ENCODE results near the gene IMMP2L.

The IMMP2L gene

GRCh38 chr7:111554086-111554485, 8.2 kb downstream of the IMMP2L start:
- Histone ChIP-seq H3K4me3 (ENCODE audit: low read length, poor library complexity, severe bottlenecking) (no peak overlapping the region), H3K4me2 (ENCODE audit: low read depth, low read length, poor library complexity, severe bottlenecking) (no peak overlapping the region), H3F3A (ENCODE audit: low read depth) (no peaks in the 10 kb centered on the region), H3K27me3 (ENCODE audit: insufficient read depth, low read length, poor library complexity, severe bottlenecking) (no peaks in the 10 kb centered on the region), H3K79me2 (ENCODE audit: insufficient read depth, low read length) (no peaks in the 10 kb centered on the region), H3K4me1 (ENCODE audit: insufficient read depth, low read length, poor library complexity, severe bottlenecking) (peaks cover 10% of the 10 kb centered on the region), H2AFZ (ENCODE audit: low read length) (no peak overlapping the region), H3K9ac (ENCODE audit: low read depth, low read length, poor library complexity, severe bottlenecking) (no peak overlapping the region), H3K9me2 (replicated peaks; ENCODE audit: low read depth, low read length) (no peaks in the 10 kb centered on the region), H3K36me3 (ENCODE audit: insufficient read depth, low read length) (no peaks in the 10 kb centered on the region), H4K20me1 (ENCODE audit: insufficient read depth, low read length, poor library complexity, severe bottlenecking) (no peaks in the 10 kb centered on the region), H3K9me3 (ENCODE audit: insufficient read depth, low read depth, low read length) (no peaks in the 10 kb centered on the region)
- TF ChIP-seq CTCF (conservative IDR thresholded peaks at IDR 0.05; ENCODE audit: low read length), result no peak

- no peaks in the 10 kb centered on the region for H3K36me3 ChIP-seq (ENCODE audit: insufficient read depth, low read length)
- no peak overlapping the region for H2AFZ ChIP-seq (ENCODE audit: low read length)
- H3K4me1 ChIP-seq (ENCODE audit: insufficient read depth, low read length, poor library complexity, severe bottlenecking), result no peaks in the 10 kb centered on the region
- H3K27me3 ChIP-seq (ENCODE audit: insufficient read depth, low read length, poor library complexity, severe bottlenecking), result no peaks in the 10 kb centered on the region
- H3K9ac ChIP-seq (ENCODE audit: low read depth, low read length, poor library complexity, severe bottlenecking), result no peak overlapping the region
- H3K9me3 ChIP-seq (ENCODE audit: insufficient read depth, low read depth, low read length), result no peaks in the 10 kb centered on the region
- H3K9me2 ChIP-seq (replicated peaks; ENCODE audit: low read depth, low read length), result no peaks in the 10 kb centered on the region
- no peak for TF ChIP-seq EZH2phosphoT487 (IDR thresholded peaks at IDR 0.05; ENCODE audit: borderline replicate concordance)
- no peak for TF ChIP-seq CTCF (conservative IDR thresholded peaks at IDR 0.05; ENCODE audit: low read length)
- no peak overlapping the region for H3K4me3 ChIP-seq (ENCODE audit: low read length, poor library complexity, severe bottlenecking)
- no peak overlapping the region for H3K4me2 ChIP-seq (ENCODE audit: low read depth, low read length, poor library complexity, severe bottlenecking)
- H3K79me2 ChIP-seq (ENCODE audit: insufficient read depth, low read length), result no peaks in the 10 kb centered on the region
- H3F3A ChIP-seq (ENCODE audit: low read depth), result no peaks in the 10 kb centered on the region
- H4K20me1 ChIP-seq (ENCODE audit: insufficient read depth, low read length, poor library complexity, severe bottlenecking), result no peaks in the 10 kb centered on the region
Measured at GRCh38 chr7:111541067-111541466, 21.2 kb downstream of the IMMP2L start.

- Histone ChIP-seq H3K79me2 (ENCODE audit: insufficient read depth, low read length) (no peaks in the 10 kb centered on the region), H3K9me3 (ENCODE audit: insufficient read depth, low read depth, low read length) (no peaks in the 10 kb centered on the region), H3K4me1 (ENCODE audit: insufficient read depth, low read length, poor library complexity, severe bottlenecking) (no peaks in the 10 kb centered on the region), H3K27me3 (ENCODE audit: insufficient read depth, low read length, poor library complexity, severe bottlenecking) (no peaks in the 10 kb centered on the region), H3K9me2 (replicated peaks; ENCODE audit: low read depth, low read length) (no peaks in the 10 kb centered on the region), H2AFZ (ENCODE audit: low read length) (no peak overlapping the region), H3F3A (ENCODE audit: low read depth) (no peaks in the 10 kb centered on the region), H3K9ac (ENCODE audit: low read depth, low read length, poor library complexity, severe bottlenecking) (no peak overlapping the region), H3K36me3 (ENCODE audit: insufficient read depth, low read length) (no peaks in the 10 kb centered on the region), H3K4me2 (ENCODE audit: low read depth, low read length, poor library complexity, severe bottlenecking) (no peak overlapping the region), H3K4me3 (ENCODE audit: low read length, poor library complexity, severe bottlenecking) (no peak overlapping the region), H4K20me1 (ENCODE audit: insufficient read depth, low read length, poor library complexity, severe bottlenecking) (no peaks in the 10 kb centered on the region)
- TF ChIP-seq CTCF (conservative IDR thresholded peaks at IDR 0.05; ENCODE audit: low read length), result no peak
- no peak for TF ChIP-seq EZH2phosphoT487 (IDR thresholded peaks at IDR 0.05; ENCODE audit: borderline replicate concordance)
Measured at GRCh38 chr7:111540199-111540815, 22.0 kb downstream of the IMMP2L start.

Measured in Loucy (cell line).